B cell (primary cell): Measurements from ENCODE around the gene ALDH4A1. TPM values are rescaled to one million over a fixed set of nuclear protein-coding genes. Genes with fewer than 3 reads are reported as not detected.

Source experiments
- ATAC-seq: fragments of 200-7000 bp; cut with Tn5 transposase; one replicate; pipeline ENCODE4 v1.10.0; 2021; ENCODE audit warnings: low read depth, mild to moderate bottlenecking, moderate number of reproducible peaks, moderate library complexity
- CTCF ChIA-PET: fragments of 350-600 bp; sonication (Branson Sonifier 250); formaldehyde crosslinking; loops from one replicate; lab custom pipeline; 2021; ENCODE audit warnings: antibody characterized with exemption, inconsistent platforms; lab: Charles Lee
- POLR2A ChIA-PET: fragments of 350-600 bp; sonication (Branson Sonifier 250); formaldehyde crosslinking; loops from one replicate; lab custom pipeline; 2021; ENCODE audit warnings: antibody characterized with exemption; lab: Charles Lee
- DNase-seq: peaks from one replicate; pipeline ENCODE4 v3.0.0; 2013
- H2AFZ ChIP-seq: 2 replicates; pipeline ENCODE4 v1.6.1; 2012; ENCODE audit warnings: mild to moderate bottlenecking, low read depth, low read length; ENCODE audit not compliant: insufficient read depth, poor library complexity, severe bottlenecking
- H3K27ac ChIP-seq, 2 donors: 1 replicate in 1 of 2; 2 replicates in 1 of 2; pipeline ENCODE4 v1.5.1; 2012 to 2013; ENCODE audit warnings: low read length in 2 of 2, mild to moderate bottlenecking in 2 of 2, moderate library complexity in 1 of 2
- H3K27me3 ChIP-seq, 4 experiments: fragments of 200-600 bp in 1 of 4; sonication (generic) in 1 of 4; replicated peaks in 1 of 4; 1 replicate in 2 of 4; 2 replicates in 2 of 4; pipeline versions ENCODE4 v1.6.1 to v1.7.0; 2013 to 2016; ENCODE audit warnings: low read length in 3 of 4, mild to moderate bottlenecking in 2 of 4, mixed read lengths in 1 of 4, moderate library complexity in 1 of 4; ENCODE audit not compliant: insufficient read depth in 4 of 4, control insufficient read depth in 3 of 4; ENCODE audit errors: control extremely low read depth in 1 of 4
- H3K36me3 ChIP-seq, 2 experiments: replicated peaks in 1 of 2; 1 replicate in 1 of 2; 2 replicates in 1 of 2; pipeline versions ENCODE4 v1.6.1 to v1.7.1; 2013; ENCODE audit warnings: low read length in 1 of 2; ENCODE audit not compliant: insufficient read depth in 2 of 2, control insufficient read depth in 1 of 2; ENCODE audit errors: control extremely low read depth in 1 of 2, extremely low read depth in 1 of 2
- H3K4me1 ChIP-seq, 2 donors: fragments of 200-600 bp in 1 of 2; sonication (generic) in 1 of 2; 1 replicate in 1 of 2; 2 replicates in 1 of 2; pipeline versions ENCODE4 v1.5.1 to v1.6.1; 2013 to 2017; ENCODE audit warnings: low read length in 2 of 2; ENCODE audit not compliant: control insufficient read depth in 2 of 2, insufficient read depth in 2 of 2
- H3K4me2 ChIP-seq: replicated peaks from 2 replicates; pipeline ENCODE3; 2012; ENCODE audit warnings: mild to moderate bottlenecking, low read depth, low read length; ENCODE audit not compliant: poor library complexity, severe bottlenecking
- H3K4me3 ChIP-seq, 5 experiments: fragments of 200-600 bp in 1 of 5; sonication (generic) in 1 of 5; 1 replicate in 3 of 5; 2 replicates in 2 of 5; pipeline versions ENCODE4 v1.5.1 to v1.7.0; 2011 to 2016; ENCODE audit warnings: low read length in 4 of 5, mild to moderate bottlenecking in 4 of 5, low read depth in 2 of 5, control low read depth in 1 of 5, moderate library complexity in 1 of 5; ENCODE audit not compliant: insufficient read depth in 1 of 5; ENCODE audit errors: control extremely low read depth in 1 of 5, extremely low read depth in 1 of 5
- H3K79me2 ChIP-seq: fragments of 200-600 bp; sonication (generic); one replicate; pipeline ENCODE4 v1.6.0; 2016; ENCODE audit warnings: low read length; ENCODE audit not compliant: control insufficient read depth, insufficient read depth
- H3K9ac ChIP-seq: fragments of 200-600 bp; sonication (generic); 2 replicates; pipeline ENCODE4 v1.6.1; 2017; ENCODE audit warnings: mild to moderate bottlenecking, low read length, moderate library complexity
- H3K9me3 ChIP-seq, 3 donors: one replicate each; pipeline versions ENCODE4 v1.6.1 to v1.7.1; 2013; ENCODE audit warnings: low read length in 2 of 3; ENCODE audit not compliant: control insufficient read depth in 2 of 3, insufficient read depth in 1 of 3; ENCODE audit errors: control extremely low read depth in 1 of 3
- H4K20me1 ChIP-seq: 2 replicates; pipeline ENCODE4 v1.6.0; 2012; ENCODE audit warnings: mild to moderate bottlenecking, low read length; ENCODE audit not compliant: insufficient read depth, control insufficient read depth, poor library complexity, severe bottlenecking
- H3K27ac Mint-ChIP-seq: one replicate; pipeline ENCODE4 v1.8.0; 2021; ENCODE audit warnings: mixed read lengths
- H3K27me3 Mint-ChIP-seq: one replicate; pipeline ENCODE4 v1.8.0; 2021; ENCODE audit warnings: mixed read lengths
- H3K4me1 Mint-ChIP-seq: one replicate; pipeline ENCODE4 v1.8.0; 2021; ENCODE audit warnings: mixed read lengths
- H3K4me3 Mint-ChIP-seq: one replicate; pipeline ENCODE4 v1.8.0; 2021; ENCODE audit warnings: mixed read lengths
- H3K9me3 Mint-ChIP-seq: one replicate; pipeline ENCODE4 v1.8.0; 2022; ENCODE audit warnings: mixed read lengths; ENCODE audit not compliant: insufficient read depth
- EZH2 ChIP-seq: IDR thresholded peaks from 2 replicates; pipeline ENCODE4 v1.6.1; 2012; ENCODE audit warnings: borderline replicate concordance, low read depth, mild to moderate bottlenecking, moderate library complexity, low read length; ENCODE audit not compliant: insufficient read depth, poor library complexity, severe bottlenecking
- WGBS: methylation state at CpG from one replicate; pipeline ENCODE4 v1.1.5; 2013; ENCODE audit warnings: missing lambda C conversion rate; ENCODE audit not compliant: insufficient coverage; 5-methylcytosine and 5-hydroxymethylcytosine counted together
- intact Hi-C: fragments of 100-400 bp; cut with micrococcal nuclease; formaldehyde crosslinking; loops from one replicate; pipeline ENCODE4 v1.10.0; 2022
- polyA plus RNA-seq: library from polyadenylated mRNA; depleted of rRNA; stranded (reverse); fragments of >200 nt; gene quantifications from 2 replicates; pipeline ENCODE4 v1.2.3, GENCODE V29; 2012
- total RNA-seq, 2 donors: library from RNA; stranded (reverse); fragments of 120-200 nt in 1 of 2; gene quantifications; 1 replicate in 1 of 2; 2 replicates in 1 of 2; pipeline versions ENCODE4 v1.2.3 to v1.2.4, GENCODE V29; 2013 to 2022
- TF ChIP-seq, protein P1 (sequence below): fragments of 200-600 bp; IDR thresholded peaks from one replicate; pipeline ENCODE4 v1.8.0; 2022; ENCODE audit warnings: antibody characterized with exemption, mild to moderate bottlenecking

ALDH4A1 gene
- total and polyA plus RNA-seq, 2 donors (not counting 1 experiment from before 2014, with no cell fraction given) = 2.7 to 3.4 TPM

DNA sequence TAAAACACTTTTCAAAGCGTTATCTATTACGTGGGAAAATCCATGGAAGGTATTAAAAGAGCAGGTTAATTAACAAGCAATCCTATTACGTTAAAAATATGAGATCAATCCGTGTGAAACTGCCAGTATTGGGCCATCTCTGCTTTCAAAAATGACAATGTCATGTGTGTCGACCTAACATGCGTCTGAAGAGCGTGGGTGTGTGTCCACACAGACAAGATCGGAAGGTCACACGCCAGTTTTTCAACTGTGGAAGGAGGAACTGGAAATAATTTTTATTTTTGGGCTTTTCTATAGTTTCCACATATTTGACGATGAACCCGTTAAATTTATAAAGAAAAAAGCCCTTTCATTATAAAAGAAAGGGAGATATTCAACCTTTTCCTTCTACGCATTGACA lies 17.6 kb upstream of the ALDH4A1 start:
- no peak overlapping the region for H3K4me3 Mint-ChIP-seq
- CTCF ChIA-PET = interaction anchor here (1.2 to 4.2 kb wide), 3 partner anchors 10 to 55 kb away, joined by 3 to 25 read pairs (median 4); no protein-coding TSS in a partner anchor

DNA sequence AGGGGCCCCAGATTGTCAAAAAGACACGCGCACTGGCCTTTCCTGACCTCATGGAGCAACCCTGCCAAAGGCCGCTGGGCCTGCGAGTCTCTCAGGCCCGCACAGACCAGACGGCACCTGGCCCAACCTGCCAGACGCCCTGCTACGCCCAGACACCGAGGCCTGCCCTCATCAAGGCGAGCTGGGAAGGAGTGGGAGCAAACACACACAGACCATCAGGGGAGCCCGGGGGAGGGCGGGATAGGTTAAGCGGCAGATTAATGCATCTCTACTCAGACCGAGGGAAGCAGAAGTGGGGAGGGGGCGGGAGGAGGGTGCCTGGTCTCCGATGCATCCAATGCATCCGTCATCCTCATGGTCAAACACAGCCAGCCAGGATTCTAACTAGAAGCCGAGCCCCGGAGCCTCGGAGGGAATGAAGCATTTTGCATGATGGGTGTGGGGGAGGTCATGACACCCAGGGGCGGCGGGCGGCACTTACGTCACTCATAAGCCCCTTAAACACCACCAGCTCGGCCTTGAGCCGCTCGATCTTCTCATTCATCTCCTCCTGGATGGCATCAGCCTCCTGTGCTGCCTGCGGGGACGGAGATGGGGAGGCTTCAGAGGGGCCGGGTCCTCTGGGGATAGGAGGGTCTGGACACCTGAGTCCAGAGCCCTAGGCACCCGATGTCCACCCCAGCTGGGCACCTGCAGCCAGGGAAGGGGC lies 17.0 kb upstream of the ALDH4A1 start:
- POLR2A ChIA-PET = no interaction called here
- Histone ChIP-seq H3K27ac (no peak overlapping the region), H3K27me3 (no peaks in the 10 kb centered on the region), H4K20me1 (peaks cover 66% of the 10 kb centered on the region), H3K4me2 (no peak overlapping the region), H2AFZ (no peak overlapping the region), H3K36me3 (peaks cover 0 to 20% of the 10 kb centered on the region in 2 experiments), H3K4me3 (no peak overlapping the region), H3K9ac (no peak overlapping the region), H3K9me3 (no peaks in the 10 kb centered on the region), H3K4me1 (peaks cover 9 to 13% of the 10 kb centered on the region in 2 donors), H3K79me2 (peaks cover 23% of the 10 kb centered on the region)
- Mint-ChIP-seq H3K27me3 (no peaks in the 10 kb centered on the region), H3K9me3 (no peaks in the 10 kb centered on the region), H3K4me1 (peaks cover 12% of the 10 kb centered on the region), H3K4me3 (no peak overlapping the region), H3K27ac (no peak overlapping the region)
- WGBS = 97% methylated on average over 14 of the region's 31 CpGs
- CTCF ChIA-PET = no interaction called here
- intact Hi-C loops = no loop called here
- DNase-seq (no peak), ATAC-seq (no peak)
- TF ChIP-seq, protein P1, sequence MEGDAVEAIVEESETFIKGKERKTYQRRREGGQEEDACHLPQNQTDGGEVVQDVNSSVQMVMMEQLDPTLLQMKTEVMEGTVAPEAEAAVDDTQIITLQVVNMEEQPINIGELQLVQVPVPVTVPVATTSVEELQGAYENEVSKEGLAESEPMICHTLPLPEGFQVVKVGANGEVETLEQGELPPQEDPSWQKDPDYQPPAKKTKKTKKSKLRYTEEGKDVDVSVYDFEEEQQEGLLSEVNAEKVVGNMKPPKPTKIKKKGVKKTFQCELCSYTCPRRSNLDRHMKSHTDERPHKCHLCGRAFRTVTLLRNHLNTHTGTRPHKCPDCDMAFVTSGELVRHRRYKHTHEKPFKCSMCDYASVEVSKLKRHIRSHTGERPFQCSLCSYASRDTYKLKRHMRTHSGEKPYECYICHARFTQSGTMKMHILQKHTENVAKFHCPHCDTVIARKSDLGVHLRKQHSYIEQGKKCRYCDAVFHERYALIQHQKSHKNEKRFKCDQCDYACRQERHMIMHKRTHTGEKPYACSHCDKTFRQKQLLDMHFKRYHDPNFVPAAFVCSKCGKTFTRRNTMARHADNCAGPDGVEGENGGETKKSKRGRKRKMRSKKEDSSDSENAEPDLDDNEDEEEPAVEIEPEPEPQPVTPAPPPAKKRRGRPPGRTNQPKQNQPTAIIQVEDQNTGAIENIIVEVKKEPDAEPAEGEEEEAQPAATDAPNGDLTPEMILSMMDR = no peak
- no peak for TF ChIP-seq EZH2

More for the DNA sequence above, 17.6 kb upstream of the ALDH4A1 start:
- POLR2A ChIA-PET = no interaction called here
- no peaks in the 10 kb centered on the region for H3K9me3 Mint-ChIP-seq
- H4K20me1 ChIP-seq = peaks cover 72% of the 10 kb centered on the region
- peaks cover 29% of the 10 kb centered on the region for H3K79me2 ChIP-seq
- no peak overlapping the region for H3K4me2 ChIP-seq
- no peak overlapping the region for H3K9ac ChIP-seq
- no peak overlapping the region for H3K27ac Mint-ChIP-seq
- peaks cover 15 to 18% of the 10 kb centered on the region in 2 donors for H3K4me1 ChIP-seq
- no peak overlapping the region for H3K4me3 ChIP-seq
- H2AFZ ChIP-seq = no peak overlapping the region
- DNase-seq (no peak), ATAC-seq (no peak)
- peaks cover 18% of the 10 kb centered on the region for H3K4me1 Mint-ChIP-seq
- H3K36me3 ChIP-seq = peaks cover 0 to 20% of the 10 kb centered on the region in 2 experiments
- H3K27me3 ChIP-seq = no peaks in the 10 kb centered on the region
- H3K27me3 Mint-ChIP-seq = no peaks in the 10 kb centered on the region
- no peaks in the 10 kb centered on the region for H3K9me3 ChIP-seq
- TF ChIP-seq, protein P1 = no peak
- no peak for TF ChIP-seq EZH2
- no peak overlapping the region for H3K27ac ChIP-seq
- intact Hi-C loops = no loop called here
- WGBS = 94% methylated on average over 5 of the region's 12 CpGs
